HG02852 (cell line): ENCODE measurements around the gene C1QL4.
"Not testable (repeated sequence)": the region's sequence is repeated elsewhere in the genome, so short reads cannot be mapped to it uniquely, and the experiment has no call there.

Source experiments
- ATAC-seq: cut with Tn5 transposase; IDR thresholded peaks from one replicate; pipeline ENCODE4 v1.9.1; 2021; ENCODE audit warnings: mild to moderate bottlenecking, moderate library complexity; ENCODE audit not compliant: unreplicated experiment

Gene C1QL4

GRCh38 chr12:49336645-49337584, at the start of gene C1QL4:
TSS of gene C1QL4 (minus strand) at chr12:49337188. CDS start at chr12:49336477, 711 bp downstream.
- ATAC-seq = peak; percentile 71

- ATAC-seq = not testable (repeated sequence)
Observed at GRCh38 chr12:49380184-49380583, 43.2 kb upstream of the C1QL4 start.

- ATAC-seq = no peak
Observed at GRCh38 chr12:49377386-49377785, 40.4 kb upstream of the C1QL4 start.

GRCh38 chr12:49375406-49375805, 38.4 kb upstream of the C1QL4 start:
- no peak for ATAC-seq

GRCh38 chr12:49370539-49370938, 33.6 kb upstream of the C1QL4 start:
- no peak for ATAC-seq

GRCh38 chr12:49369411-49370145, 32.6 kb upstream of the C1QL4 start:
- ATAC-seq = no peak

- no peak for ATAC-seq
Observed at GRCh38 chr12:49368240-49368600, 31.2 kb upstream of the C1QL4 start.

GRCh38 chr12:49367381-49368239, 30.6 kb upstream of the C1QL4 start, which contains the start of gene SPATS2:
TSS of gene SPATS2 (plus strand) at chr12:49367462. CDS start at chr12:49461013, 93,551 bp downstream.
- no peak for ATAC-seq

GRCh38 chr12:49366652-49367380, 29.8 kb upstream of the C1QL4 start:
- ATAC-seq = peak; percentile 66

- ATAC-seq = peak; percentile 14
Observed at GRCh38 chr12:49366096-49366651, 29.2 kb upstream of the C1QL4 start.

- no peak for ATAC-seq
Observed at GRCh38 chr12:49365542-49365941, 28.6 kb upstream of the C1QL4 start.

GRCh38 chr12:49364989-49365388, 28.0 kb upstream of the C1QL4 start:
- ATAC-seq = no peak

GRCh38 chr12:49362077-49362476, 25.1 kb upstream of the C1QL4 start:
- ATAC-seq = no peak

GRCh38 chr12:49359671-49360070, 22.7 kb upstream of the C1QL4 start:
- ATAC-seq = no peak

- ATAC-seq = no peak
Observed at GRCh38 chr12:49358483-49359141, 21.6 kb upstream of the C1QL4 start.

- ATAC-seq = no peak
Observed at GRCh38 chr12:49357103-49357678, 20.2 kb upstream of the C1QL4 start.

- no peak for ATAC-seq
Observed at GRCh38 chr12:49355913-49356312, 18.9 kb upstream of the C1QL4 start.

- no peak for ATAC-seq
Observed at GRCh38 chr12:49352351-49352750, 15.4 kb upstream of the C1QL4 start.

- ATAC-seq = no peak
Observed at GRCh38 chr12:49349266-49349665, 12.3 kb upstream of the C1QL4 start.
